ENCODE data around the gene MYO5A.

GRCh38 chr15:52488830-52489229, 39.9 kb downstream of the MYO5A start:
- TF ChIP-seq CTCF (IDR thresholded peaks at IDR 0.05; ENCODE audit: low read depth, low read length) (no peak), POLR2A (IDR thresholded peaks at IDR 0.05; ENCODE audit: extremely low read depth, insufficient read length) (no peak), MAX (IDR thresholded peaks at IDR 0.05; ENCODE audit: low read depth, low read length) (no peak)

All from NB4 (cell line).